PC-3 (cell line): ENCODE results near the gene KIRREL1.

ENCODE experiments used
- CTCF ChIP-seq: fragments of 300-600 bp; sonication (generic); conservative IDR thresholded peaks from 2 replicates; pipeline ENCODE4 v1.5.1; 2017; ENCODE audit warnings: antibody characterized with exemption, low read depth, mild to moderate bottlenecking, low read length
- EZH2 ChIP-seq: fragments of 300-600 bp; sonication (generic); IDR thresholded peaks from one replicate; pipeline ENCODE4 v1.6.1; 2017; ENCODE audit warnings: antibody characterized with exemption, mild to moderate bottlenecking, low read length; ENCODE audit not compliant: unreplicated experiment
- EZH2phosphoT487 ChIP-seq: fragments of 300-600 bp; sonication (generic); IDR thresholded peaks from 2 replicates; pipeline ENCODE4 v1.6.1; 2018; ENCODE audit warnings: mild to moderate bottlenecking, antibody characterized with exemption, low read length, borderline replicate concordance

- no peak for TF ChIP-seq CTCF
- TF ChIP-seq EZH2phosphoT487, result no peak
- TF ChIP-seq EZH2, result no peak
Observed at GRCh38 chr1:158026651-158027050, 33.2 kb downstream of the KIRREL1 start.
